Left lung (tissue), 10 donors: ENCODE results near the gene SNAPC2. TPM values are rescaled to one million over a fixed set of nuclear protein-coding genes. Genes with fewer than 3 reads are reported as not detected.
A peak's percentile ranks its signal among the peaks of the same experiment; 100 is the strongest.

ENCODE experiments used
- ATAC-seq: fragments of 200-7000 bp; cut with Tn5 transposase; one replicate; pipeline ENCODE4 v1.9.1; 2020; ENCODE audit warnings: moderate library complexity
- DNase-seq, 4 donors: peaks; one replicate each; pipeline ENCODE4 v3.0.0-alpha.2; 2013 to 2020
- H3K27ac ChIP-seq, 2 donors: fragments of 200-600 bp; sonication (generic) in 1 of 2; one replicate each; pipeline versions ENCODE4 v1.5.0 to v1.8.0; 2020 to 2021
- H3K27me3 ChIP-seq, 2 donors: fragments of 200-600 bp; sonication (generic) in 1 of 2; one replicate each; pipeline versions ENCODE4 v1.5.0 to v1.8.0; 2020 to 2021
- H3K36me3 ChIP-seq, 2 donors: fragments of 200-600 bp; sonication (generic) in 1 of 2; one replicate each; pipeline versions ENCODE4 v1.5.0 to v1.8.0; 2020 to 2021
- H3K4me1 ChIP-seq, 2 donors: fragments of 200-600 bp; one replicate each; pipeline ENCODE4 v1.8.0; 2021
- H3K4me3 ChIP-seq, 2 donors: fragments of 200-600 bp; sonication (generic) in 1 of 2; one replicate each; pipeline versions ENCODE4 v1.5.0 to v1.8.0; 2020 to 2021; ENCODE audit warnings: mild to moderate bottlenecking in 1 of 2
- H3K9me3 ChIP-seq, 2 donors: fragments of 200-600 bp; sonication (generic) in 1 of 2; one replicate each; pipeline versions ENCODE4 v1.5.0 to v1.8.0; 2020 to 2021
- intact Hi-C, 2 donors: fragments of 100-400 bp; cut with DNase I; formaldehyde crosslinking; loops; one replicate each; pipeline versions ENCODE4 v1.11.2 to v1.14.2; 2022
- polyA plus RNA-seq, 6 donors: library from polyadenylated mRNA; unstranded; fragments of 120-200 nt; gene quantifications; one replicate each; pipeline ENCODE4 v1.2.1, GENCODE V29; 2013; ENCODE audit not compliant: insufficient read length in 6 of 6
- total RNA-seq, 2 donors: library from RNA; stranded (reverse); fragmentation: NEBNext Ultra II Directional; extraction: Animal tissue kit (Norgen Biotek cat#: 25700); gene quantifications; one replicate each; pipeline ENCODE4 v1.2.1, GENCODE V29; 2021
- TF ChIP-seq, protein P1 (sequence below), 2 donors: fragments of 200-600 bp; sonication (generic) in 1 of 2; IDR thresholded peaks; one replicate each; pipeline versions ENCODE4 v1.5.0 to v1.8.0; 2021; ENCODE audit warnings: antibody characterized with exemption in 2 of 2
- donor health status: DM: no; HTN: yes; CAD: no.
- donor health status: DM: no; HTN: no; CAD: no.

Gene SNAPC2
- total and polyA plus RNA-seq, 8 donors, result 11.1 to 20.5 (median 15.5) TPM

DNA sequence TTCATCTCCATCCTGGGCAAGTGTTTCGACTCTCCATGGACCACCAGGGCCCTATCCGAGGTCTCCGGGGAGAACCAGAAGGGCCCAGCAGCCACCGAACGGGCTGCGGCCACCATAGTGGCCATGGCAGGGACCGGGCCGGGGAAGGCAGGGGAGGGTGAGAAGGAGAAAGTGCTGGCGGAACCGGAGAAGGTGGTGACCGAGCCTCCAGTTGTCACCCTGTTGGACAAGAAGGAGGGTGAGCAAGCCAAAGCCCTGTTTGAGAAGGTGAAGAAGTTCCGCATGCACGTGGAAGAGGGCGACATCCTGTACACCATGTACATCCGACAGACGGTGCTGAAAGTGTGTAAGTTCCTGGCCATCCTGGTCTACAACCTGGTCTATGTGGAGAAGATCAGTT, 21.2 kb upstream of the SNAPC2 start:
- Histone ChIP-seq H3K9me3 (no peaks in the 10 kb centered on the region), H3K27ac (no peak overlapping the region), H3K4me1 (peaks cover 6 to 14% of the 10 kb centered on the region in 2 donors), H3K36me3 (no peaks in the 10 kb centered on the region), H3K4me3 (no peak overlapping the region), H3K27me3 (peaks cover 0 to 23% of the 10 kb centered on the region in 2 donors)
- TF ChIP-seq, protein P1, sequence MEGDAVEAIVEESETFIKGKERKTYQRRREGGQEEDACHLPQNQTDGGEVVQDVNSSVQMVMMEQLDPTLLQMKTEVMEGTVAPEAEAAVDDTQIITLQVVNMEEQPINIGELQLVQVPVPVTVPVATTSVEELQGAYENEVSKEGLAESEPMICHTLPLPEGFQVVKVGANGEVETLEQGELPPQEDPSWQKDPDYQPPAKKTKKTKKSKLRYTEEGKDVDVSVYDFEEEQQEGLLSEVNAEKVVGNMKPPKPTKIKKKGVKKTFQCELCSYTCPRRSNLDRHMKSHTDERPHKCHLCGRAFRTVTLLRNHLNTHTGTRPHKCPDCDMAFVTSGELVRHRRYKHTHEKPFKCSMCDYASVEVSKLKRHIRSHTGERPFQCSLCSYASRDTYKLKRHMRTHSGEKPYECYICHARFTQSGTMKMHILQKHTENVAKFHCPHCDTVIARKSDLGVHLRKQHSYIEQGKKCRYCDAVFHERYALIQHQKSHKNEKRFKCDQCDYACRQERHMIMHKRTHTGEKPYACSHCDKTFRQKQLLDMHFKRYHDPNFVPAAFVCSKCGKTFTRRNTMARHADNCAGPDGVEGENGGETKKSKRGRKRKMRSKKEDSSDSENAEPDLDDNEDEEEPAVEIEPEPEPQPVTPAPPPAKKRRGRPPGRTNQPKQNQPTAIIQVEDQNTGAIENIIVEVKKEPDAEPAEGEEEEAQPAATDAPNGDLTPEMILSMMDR (IDR thresholded peaks at IDR 0.05), result no peak
- ATAC-seq (no peak), DNase-seq (no peak)
- intact Hi-C loops, result no loop called here

DNA sequence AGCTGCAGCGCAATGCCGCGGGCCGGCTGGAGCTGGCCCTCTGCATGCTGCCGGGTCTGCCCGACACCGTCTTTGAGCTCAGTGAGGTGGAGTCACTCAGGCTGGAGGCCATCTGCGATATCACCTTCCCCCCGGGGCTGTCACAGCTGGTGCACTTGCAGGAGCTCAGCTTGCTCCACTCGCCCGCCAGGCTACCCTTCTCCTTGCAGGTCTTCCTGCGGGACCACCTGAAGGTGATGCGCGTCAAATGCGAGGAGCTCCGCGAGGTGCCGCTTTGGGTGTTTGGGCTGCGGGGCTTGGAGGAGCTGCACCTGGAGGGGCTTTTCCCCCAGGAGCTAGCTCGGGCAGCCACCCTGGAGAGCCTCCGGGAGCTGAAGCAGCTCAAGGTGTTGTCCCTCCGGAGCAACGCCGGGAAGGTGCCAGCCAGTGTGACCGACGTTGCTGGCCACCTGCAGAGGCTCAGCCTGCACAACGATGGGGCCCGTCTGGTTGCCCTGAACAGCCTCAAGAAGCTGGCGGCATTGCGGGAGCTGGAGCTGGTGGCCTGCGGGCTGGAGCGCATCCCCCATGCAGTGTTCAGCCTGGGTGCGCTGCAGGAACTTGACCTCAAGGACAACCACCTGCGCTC, 20.3 kb upstream of the SNAPC2 start:
- H3K4me1 ChIP-seq, result peaks cover 11 to 22% of the 10 kb centered on the region in 2 donors
- DNase-seq (peak in 1 of 4 donors; percentile 71), ATAC-seq (no peak)
- intact Hi-C loops, result no loop called here
- no peaks in the 10 kb centered on the region for H3K9me3 ChIP-seq
- TF ChIP-seq, protein P1 (IDR thresholded peaks at IDR 0.05), result no peak
- no peaks in the 10 kb centered on the region for H3K36me3 ChIP-seq
- H3K27me3 ChIP-seq, result peaks cover 0 to 14% of the 10 kb centered on the region in 2 donors
- no peak overlapping the region for H3K4me3 ChIP-seq
- no peak overlapping the region for H3K27ac ChIP-seq

DNA sequence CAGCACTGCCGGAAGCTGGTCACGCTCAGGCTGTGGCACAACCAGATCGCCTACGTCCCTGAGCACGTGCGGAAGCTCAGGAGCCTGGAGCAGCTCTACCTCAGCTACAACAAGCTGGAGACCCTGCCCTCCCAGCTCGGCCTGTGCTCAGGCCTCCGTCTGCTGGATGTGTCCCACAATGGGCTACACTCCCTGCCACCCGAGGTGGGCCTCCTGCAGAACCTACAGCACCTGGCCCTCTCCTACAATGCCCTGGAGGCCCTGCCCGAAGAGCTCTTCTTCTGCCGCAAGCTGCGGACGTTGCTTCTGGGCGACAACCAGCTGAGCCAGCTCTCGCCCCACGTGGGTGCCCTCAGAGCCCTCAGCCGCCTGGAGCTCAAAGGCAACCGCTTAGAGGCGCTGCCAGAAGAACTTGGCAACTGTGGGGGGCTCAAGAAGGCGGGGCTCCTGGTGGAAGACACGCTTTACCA, 19.7 kb upstream of the SNAPC2 start:
- no peak overlapping the region for H3K27ac ChIP-seq
- TF ChIP-seq, protein P1 (IDR thresholded peaks at IDR 0.05), result no peak
- intact Hi-C loops, result no loop called here
- no peaks in the 10 kb centered on the region for H3K9me3 ChIP-seq
- no peak for ATAC-seq
- H3K4me3 ChIP-seq, result no peak overlapping the region
- peaks cover 16 to 28% of the 10 kb centered on the region in 2 donors for H3K4me1 ChIP-seq
- peaks cover 0 to 8% of the 10 kb centered on the region in 2 donors for H3K27me3 ChIP-seq
- DNase-seq, result peak in 1 of 4 donors; percentile 61
- peaks cover 0 to 2% of the 10 kb centered on the region in 2 donors for H3K36me3 ChIP-seq

DNA sequence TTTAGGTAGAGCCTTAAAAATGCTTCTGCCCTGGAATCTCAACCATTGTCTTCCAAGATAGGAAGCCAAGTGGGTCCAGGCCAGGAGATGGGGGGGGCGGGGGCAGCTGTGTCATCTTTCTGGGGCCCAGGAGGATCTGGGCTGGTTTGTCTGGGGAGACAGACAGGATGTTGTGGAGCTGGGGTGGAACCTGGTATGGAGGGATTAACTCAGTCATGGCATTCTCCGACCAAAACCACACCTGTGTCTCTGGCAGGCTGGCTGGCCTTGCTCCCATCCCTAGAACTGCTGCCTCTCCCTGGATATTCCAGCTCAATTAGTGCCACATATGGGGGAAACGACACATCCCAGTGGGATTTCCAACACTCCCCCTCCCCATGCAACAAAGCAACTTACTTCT, 19.2 kb upstream of the SNAPC2 start:
- Histone ChIP-seq H3K4me1 (peaks cover 17 to 33% of the 10 kb centered on the region in 2 donors), H3K36me3 (peaks cover 0 to 7% of the 10 kb centered on the region in 2 donors), H3K4me3 (no peak overlapping the region), H3K27me3 (peaks cover 0 to 5% of the 10 kb centered on the region in 2 donors), H3K27ac (no peak overlapping the region), H3K9me3 (no peaks in the 10 kb centered on the region)
- TF ChIP-seq, protein P1 (IDR thresholded peaks at IDR 0.05), result no peak
- DNase-seq, result no peak
- intact Hi-C loops, result no loop called here
- no peak for ATAC-seq

DNA sequence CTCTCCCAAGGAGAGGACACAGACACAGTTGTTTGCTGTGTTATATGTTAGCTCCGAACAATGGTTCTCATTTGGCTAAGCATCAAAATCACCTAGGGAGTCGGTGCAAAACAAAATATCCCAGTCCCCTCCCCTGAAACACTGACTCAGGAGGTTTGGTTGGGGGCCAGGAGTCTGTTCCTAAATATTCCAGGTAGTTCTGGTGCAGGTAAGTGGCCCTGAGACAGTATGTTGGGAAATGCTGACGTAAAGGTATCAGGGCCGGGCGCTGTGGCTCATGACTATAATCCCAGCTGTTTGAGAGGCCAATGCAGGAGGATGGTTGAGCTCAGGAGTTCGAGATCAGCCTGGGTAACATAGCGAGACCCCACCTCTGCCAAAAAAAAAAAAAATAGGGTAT, 18.8 kb upstream of the SNAPC2 start:
- H3K9me3 ChIP-seq, result no peaks in the 10 kb centered on the region
- peaks cover 17 to 36% of the 10 kb centered on the region in 2 donors for H3K4me1 ChIP-seq
- DNase-seq, result no peak
- H3K27ac ChIP-seq, result no peak overlapping the region
- TF ChIP-seq, protein P1 (IDR thresholded peaks at IDR 0.05), result no peak
- peaks cover 0 to 5% of the 10 kb centered on the region in 2 donors for H3K27me3 ChIP-seq
- no peak overlapping the region for H3K4me3 ChIP-seq
- intact Hi-C loops, result no loop called here
- peaks cover 0 to 11% of the 10 kb centered on the region in 2 donors for H3K36me3 ChIP-seq
- ATAC-seq, result no peak
